ENCODE results near the gene PIP4P1.

Gene PIP4P1

DNA sequence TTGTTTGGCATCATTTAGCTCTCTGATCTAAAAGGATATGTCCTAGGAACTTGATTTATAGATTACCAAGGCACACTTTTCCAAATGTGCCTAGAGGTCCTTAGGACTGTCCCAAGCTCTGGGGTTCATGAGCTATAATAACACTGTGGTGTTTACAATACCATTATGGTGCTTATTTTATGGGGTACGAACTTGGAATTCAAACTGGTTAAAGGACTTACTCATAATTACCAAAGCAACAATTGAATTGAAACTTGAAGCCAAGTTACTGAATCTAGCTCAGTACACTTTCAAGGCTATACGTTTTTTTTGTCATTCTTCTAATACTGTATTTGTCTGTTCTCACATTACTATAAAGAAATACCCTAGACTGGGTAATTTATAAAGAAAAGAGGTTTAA is 38.3 kb downstream of the PIP4P1 start:
- Histone ChIP-seq H3K4me1 (ENCODE audit: control insufficient read depth in 1 of 2, insufficient read depth in 2 of 2, low read length in 2 of 2) (peaks cover 23 to 36% of the 10 kb centered on the region in 2 donors), H3K36me3 (ENCODE audit: control insufficient read depth in 1 of 2, insufficient read depth in 2 of 2, low read length in 2 of 2) (no peaks in the 10 kb centered on the region), H3K9ac (ENCODE audit: low read depth in 1 of 2, low read length in 2 of 2) (no peak overlapping the region), H3K27me3 (ENCODE audit: control insufficient read depth in 1 of 2, insufficient read depth in 2 of 2, low read length in 2 of 2) (peaks cover 0 to 3% of the 10 kb centered on the region in 2 donors), H3K27ac (ENCODE audit: low read depth, low read length) (no peak overlapping the region), H3K4me3 (ENCODE audit: low read depth in 1 of 2, low read length in 2 of 2) (no peak overlapping the region), H3K9me3 (ENCODE audit: control insufficient read depth in 1 of 2, low read length in 2 of 2) (no peaks in the 10 kb centered on the region)

DNA sequence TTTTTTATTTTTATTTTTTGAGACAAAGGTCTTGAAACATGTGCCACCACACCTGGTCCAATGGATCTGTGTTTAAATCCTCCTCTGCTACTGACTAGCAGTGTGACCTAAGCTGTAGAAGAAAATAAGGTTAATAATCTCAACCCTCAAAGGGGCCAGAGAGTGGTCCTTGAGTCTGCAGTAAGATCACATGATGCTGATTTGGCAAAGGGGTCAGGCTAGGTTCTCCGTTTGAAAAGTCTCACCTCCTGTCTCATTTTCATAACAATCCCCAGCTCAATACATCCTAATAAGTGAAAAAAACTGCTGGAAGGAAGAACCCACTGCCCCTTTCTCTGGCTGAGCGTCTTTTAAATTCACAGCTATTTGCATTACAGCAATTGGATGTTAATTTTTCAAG is 40.0 kb downstream of the PIP4P1 start:
- H3K9me3 ChIP-seq (ENCODE audit: control insufficient read depth in 1 of 2, low read length in 2 of 2) = no peaks in the 10 kb centered on the region
- H3K4me3 ChIP-seq (ENCODE audit: low read depth in 1 of 2, low read length in 2 of 2) = no peak overlapping the region
- H3K9ac ChIP-seq (ENCODE audit: low read depth in 1 of 2, low read length in 2 of 2) = no peak overlapping the region
- H3K36me3 ChIP-seq (ENCODE audit: control insufficient read depth in 1 of 2, insufficient read depth in 2 of 2, low read length in 2 of 2) = no peaks in the 10 kb centered on the region
- no peak overlapping the region for H3K27ac ChIP-seq (ENCODE audit: low read depth, low read length)
- H3K27me3 ChIP-seq (ENCODE audit: control insufficient read depth in 1 of 2, insufficient read depth in 2 of 2, low read length in 2 of 2) = peaks cover 0 to 3% of the 10 kb centered on the region in 2 donors
- peaks cover 29 to 40% of the 10 kb centered on the region in 2 donors for H3K4me1 ChIP-seq (ENCODE audit: control insufficient read depth in 1 of 2, insufficient read depth in 2 of 2, low read length in 2 of 2)

DNA sequence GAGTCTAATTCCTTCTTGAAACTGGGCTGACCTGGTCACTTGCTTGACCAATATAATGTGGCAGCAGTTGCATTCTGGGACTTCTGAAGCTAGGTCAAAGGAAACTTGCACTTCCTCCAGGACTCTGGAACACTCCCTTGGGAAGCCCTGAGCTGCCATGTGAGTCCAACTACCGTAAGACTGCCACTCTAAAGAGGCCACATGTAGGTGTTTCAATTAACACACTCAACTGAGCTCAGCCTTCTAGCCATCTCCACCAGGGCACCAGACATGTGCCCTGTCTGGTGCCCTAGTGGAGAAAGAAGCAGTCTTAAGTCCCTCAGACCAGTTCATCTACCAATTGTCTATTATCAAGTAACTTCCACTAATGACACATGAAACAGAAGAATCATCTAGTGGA is 41.8 kb downstream of the PIP4P1 start:
- Histone ChIP-seq H3K27me3 (ENCODE audit: control insufficient read depth in 1 of 2, insufficient read depth in 2 of 2, low read length in 2 of 2) (peaks cover 0 to 3% of the 10 kb centered on the region in 2 donors), H3K27ac (ENCODE audit: low read depth, low read length) (peak overlapping the region; percentile 39), H3K4me1 (ENCODE audit: control insufficient read depth in 1 of 2, insufficient read depth in 2 of 2, low read length in 2 of 2) (peaks cover 41 to 45% of the 10 kb centered on the region in 2 donors), H3K9ac (ENCODE audit: low read depth in 1 of 2, low read length in 2 of 2) (no peak overlapping the region), H3K36me3 (ENCODE audit: control insufficient read depth in 1 of 2, insufficient read depth in 2 of 2, low read length in 2 of 2) (no peaks in the 10 kb centered on the region), H3K9me3 (ENCODE audit: control insufficient read depth in 1 of 2, low read length in 2 of 2) (no peaks in the 10 kb centered on the region), H3K4me3 (ENCODE audit: low read depth in 1 of 2, low read length in 2 of 2) (no peak overlapping the region)

DNA sequence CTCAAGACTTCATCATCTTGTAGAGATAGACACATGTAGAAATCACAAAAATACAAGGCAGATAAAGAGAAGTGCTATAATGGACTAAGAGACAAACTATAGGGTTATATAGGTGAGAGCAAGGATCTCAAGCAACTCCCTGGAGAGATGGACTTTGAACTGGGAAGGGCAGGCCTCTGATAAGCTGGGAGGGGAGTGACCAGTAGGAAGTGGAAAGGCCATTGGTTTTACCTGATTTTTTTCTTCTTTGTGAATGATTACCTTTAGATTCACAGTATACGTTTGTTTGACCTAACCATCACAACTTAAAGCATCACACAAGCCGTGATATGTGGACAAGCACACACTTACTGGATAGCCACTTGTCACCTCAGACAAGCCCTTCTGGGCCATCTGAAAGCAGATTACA is 42.7 kb downstream of the PIP4P1 start:
- H3K4me3 ChIP-seq (ENCODE audit: low read depth in 1 of 2, low read length in 2 of 2) = peak overlapping the region; percentile 30 to 46
- H3K27ac ChIP-seq (ENCODE audit: low read depth, low read length) = peak overlapping the region; percentile 40
- H3K9ac ChIP-seq (ENCODE audit: low read depth in 1 of 2, low read length in 2 of 2) = no peak overlapping the region

DNA sequence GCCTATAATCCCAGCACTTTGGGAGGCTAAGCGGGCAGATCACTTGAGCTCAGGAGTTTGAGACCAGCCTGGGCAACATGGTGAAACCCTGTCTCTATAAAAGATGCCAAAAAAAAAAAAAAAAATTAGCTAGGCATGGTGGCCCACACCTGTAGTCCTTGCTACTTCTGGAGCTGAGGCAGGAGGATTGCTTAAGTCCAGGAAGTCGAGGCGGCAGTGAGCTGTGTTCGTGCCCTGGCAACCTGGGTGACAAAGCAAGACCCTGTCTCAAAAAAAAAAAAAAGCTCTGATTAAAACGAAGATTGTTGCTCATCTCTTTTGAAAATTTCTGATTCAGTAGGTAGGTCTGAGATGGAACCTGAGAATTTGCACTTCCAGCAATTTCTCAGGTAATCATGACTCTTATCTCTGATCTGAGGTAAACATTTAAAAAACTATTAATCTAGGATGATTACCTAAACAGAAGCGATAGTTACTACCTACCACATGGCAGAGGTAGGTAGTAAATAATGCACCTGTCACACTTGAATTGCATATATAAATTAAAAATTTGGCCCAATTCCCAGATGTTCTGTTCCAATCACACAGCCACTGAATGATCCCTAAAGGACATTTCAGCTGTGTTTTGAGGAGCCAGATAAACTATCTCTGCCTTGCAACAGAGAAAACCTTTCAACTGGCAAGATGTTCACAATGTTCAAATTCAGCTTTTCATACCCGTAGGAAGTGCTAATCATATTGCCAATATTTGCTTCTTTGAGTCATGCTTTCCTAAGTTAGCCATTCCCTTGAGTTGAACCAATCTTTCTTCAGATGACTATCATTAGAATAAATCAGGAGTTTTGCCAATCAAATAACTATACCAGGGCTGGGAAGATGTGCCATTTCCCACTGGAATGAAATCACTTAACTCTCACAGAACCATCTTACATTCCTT is 43.7 kb downstream of the PIP4P1 start:
- peak overlapping the region; percentile 40 for H3K27ac ChIP-seq (ENCODE audit: low read depth, low read length)
- no peaks in the 10 kb centered on the region for H3K27me3 ChIP-seq (ENCODE audit: control insufficient read depth in 1 of 2, insufficient read depth in 2 of 2, low read length in 2 of 2)
- H3K9ac ChIP-seq (ENCODE audit: low read depth in 1 of 2, low read length in 2 of 2) = no peak overlapping the region
- H3K4me1 ChIP-seq (ENCODE audit: control insufficient read depth in 1 of 2, insufficient read depth in 2 of 2, low read length in 2 of 2) = peaks cover 50 to 54% of the 10 kb centered on the region in 2 donors
- no peaks in the 10 kb centered on the region for H3K9me3 ChIP-seq (ENCODE audit: control insufficient read depth in 1 of 2, low read length in 2 of 2)
- H3K4me3 ChIP-seq (ENCODE audit: low read depth in 1 of 2, low read length in 2 of 2) = no peak overlapping the region
- H3K36me3 ChIP-seq (ENCODE audit: control insufficient read depth in 1 of 2, insufficient read depth in 2 of 2, low read length in 2 of 2) = no peaks in the 10 kb centered on the region

More for the DNA sequence above, 42.7 kb downstream of the PIP4P1 start:
- H3K9me3 ChIP-seq (ENCODE audit: control insufficient read depth in 1 of 2, low read length in 2 of 2) = no peaks in the 10 kb centered on the region
- H3K36me3 ChIP-seq (ENCODE audit: control insufficient read depth in 1 of 2, insufficient read depth in 2 of 2, low read length in 2 of 2) = no peaks in the 10 kb centered on the region
- H3K27me3 ChIP-seq (ENCODE audit: control insufficient read depth in 1 of 2, insufficient read depth in 2 of 2, low read length in 2 of 2) = peaks cover 0 to 3% of the 10 kb centered on the region in 2 donors
- H3K4me1 ChIP-seq (ENCODE audit: control insufficient read depth in 1 of 2, insufficient read depth in 2 of 2, low read length in 2 of 2) = peaks cover 50 to 54% of the 10 kb centered on the region in 2 donors

DNA sequence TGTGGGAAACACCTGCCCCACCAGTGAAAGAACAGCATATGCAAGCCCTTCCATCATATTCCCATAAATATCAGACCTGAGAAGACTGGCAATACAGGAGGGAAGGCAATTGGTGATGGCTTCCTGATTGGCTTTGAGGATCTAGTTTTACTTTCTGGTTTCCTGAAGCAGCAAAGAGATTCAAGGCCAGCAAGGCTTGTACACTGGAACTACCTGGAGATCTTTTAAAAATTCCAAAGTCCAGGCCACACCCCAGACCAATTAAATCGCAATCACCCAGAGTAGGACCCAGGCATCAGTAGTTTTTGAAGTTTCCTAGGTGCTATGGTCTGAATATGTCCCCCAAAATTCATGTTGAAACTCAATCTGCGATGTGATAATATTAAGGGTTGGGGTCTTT is 45.0 kb downstream of the PIP4P1 start:
- H3K4me3 ChIP-seq (ENCODE audit: low read depth in 1 of 2, low read length in 2 of 2) = peak overlapping the region in 1 of 2 donors; percentile 10
- peaks cover 52 to 62% of the 10 kb centered on the region in 2 donors for H3K4me1 ChIP-seq (ENCODE audit: control insufficient read depth in 1 of 2, insufficient read depth in 2 of 2, low read length in 2 of 2)
- peak overlapping the region; percentile 71 for H3K27ac ChIP-seq (ENCODE audit: low read depth, low read length)
- H3K9ac ChIP-seq (ENCODE audit: low read depth in 1 of 2, low read length in 2 of 2) = peak overlapping the region in 1 of 2 donors; percentile 26
- H3K9me3 ChIP-seq (ENCODE audit: control insufficient read depth in 1 of 2, low read length in 2 of 2) = no peaks in the 10 kb centered on the region
- no peaks in the 10 kb centered on the region for H3K27me3 ChIP-seq (ENCODE audit: control insufficient read depth in 1 of 2, insufficient read depth in 2 of 2, low read length in 2 of 2)
- no peaks in the 10 kb centered on the region for H3K36me3 ChIP-seq (ENCODE audit: control insufficient read depth in 1 of 2, insufficient read depth in 2 of 2, low read length in 2 of 2)

DNA sequence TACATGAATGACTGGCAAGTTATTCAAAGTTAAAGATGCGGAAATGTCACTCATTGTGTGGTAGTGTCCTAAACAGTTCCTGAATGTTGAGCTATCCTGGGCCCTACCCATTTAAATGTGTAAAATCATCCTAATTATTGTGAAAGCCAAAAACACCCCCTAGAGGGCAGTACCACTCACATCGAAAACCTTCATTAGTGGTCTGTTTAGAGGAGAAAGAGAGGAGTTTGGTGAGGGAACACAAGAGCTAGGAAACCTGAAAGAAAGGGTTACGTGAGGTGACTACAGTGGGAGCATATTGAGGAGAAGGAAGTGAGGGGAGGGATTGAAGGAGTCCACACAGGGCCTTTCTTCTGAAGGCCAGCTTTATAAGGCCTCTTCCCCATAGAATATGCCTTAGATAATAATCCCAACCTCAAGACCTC is 45.4 kb downstream of the PIP4P1 start:
- Histone ChIP-seq H3K36me3 (ENCODE audit: control insufficient read depth in 1 of 2, insufficient read depth in 2 of 2, low read length in 2 of 2) (no peaks in the 10 kb centered on the region), H3K27ac (ENCODE audit: low read depth, low read length) (peak overlapping the region; percentile 71), H3K27me3 (ENCODE audit: control insufficient read depth in 1 of 2, insufficient read depth in 2 of 2, low read length in 2 of 2) (no peaks in the 10 kb centered on the region), H3K4me1 (ENCODE audit: control insufficient read depth in 1 of 2, insufficient read depth in 2 of 2, low read length in 2 of 2) (peaks cover 55 to 63% of the 10 kb centered on the region in 2 donors), H3K9me3 (ENCODE audit: control insufficient read depth in 1 of 2, low read length in 2 of 2) (no peaks in the 10 kb centered on the region), H3K9ac (ENCODE audit: low read depth in 1 of 2, low read length in 2 of 2) (peak overlapping the region in 1 of 2 donors; percentile 26), H3K4me3 (ENCODE audit: low read depth in 1 of 2, low read length in 2 of 2) (peak overlapping the region in 1 of 2 donors; percentile 10)

DNA sequence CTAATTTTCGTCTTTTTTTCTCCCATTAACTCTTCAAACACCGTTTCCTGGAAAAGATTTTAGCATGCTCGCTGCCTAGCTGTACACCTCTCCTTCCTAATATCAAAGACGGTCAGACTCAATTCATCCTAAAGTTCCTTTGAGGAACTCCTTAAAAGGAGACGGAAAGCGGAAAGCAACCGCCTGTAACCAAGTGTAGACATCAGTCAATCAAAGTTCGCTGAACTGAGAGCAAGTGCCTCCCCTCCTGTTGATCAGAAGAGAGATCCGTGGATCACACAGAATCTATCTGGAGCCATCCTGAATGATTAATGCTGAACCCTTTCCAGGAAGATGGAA is 47.5 kb downstream of the PIP4P1 start:
- peak overlapping the region; percentile 96 for H3K27ac ChIP-seq (ENCODE audit: low read depth, low read length)
- no peaks in the 10 kb centered on the region for H3K36me3 ChIP-seq (ENCODE audit: control insufficient read depth in 1 of 2, insufficient read depth in 2 of 2, low read length in 2 of 2)
- H3K27me3 ChIP-seq (ENCODE audit: control insufficient read depth in 1 of 2, insufficient read depth in 2 of 2, low read length in 2 of 2) = no peaks in the 10 kb centered on the region
- H3K9me3 ChIP-seq (ENCODE audit: control insufficient read depth in 1 of 2, low read length in 2 of 2) = no peaks in the 10 kb centered on the region
- H3K9ac ChIP-seq (ENCODE audit: low read depth in 1 of 2, low read length in 2 of 2) = peak overlapping the region; percentile 97 to 99
- peak overlapping the region; percentile 95 to 98 for H3K4me3 ChIP-seq (ENCODE audit: low read depth in 1 of 2, low read length in 2 of 2)
- H3K4me1 ChIP-seq (ENCODE audit: control insufficient read depth in 1 of 2, insufficient read depth in 2 of 2, low read length in 2 of 2) = peaks cover 51 to 52% of the 10 kb centered on the region in 2 donors

DNA sequence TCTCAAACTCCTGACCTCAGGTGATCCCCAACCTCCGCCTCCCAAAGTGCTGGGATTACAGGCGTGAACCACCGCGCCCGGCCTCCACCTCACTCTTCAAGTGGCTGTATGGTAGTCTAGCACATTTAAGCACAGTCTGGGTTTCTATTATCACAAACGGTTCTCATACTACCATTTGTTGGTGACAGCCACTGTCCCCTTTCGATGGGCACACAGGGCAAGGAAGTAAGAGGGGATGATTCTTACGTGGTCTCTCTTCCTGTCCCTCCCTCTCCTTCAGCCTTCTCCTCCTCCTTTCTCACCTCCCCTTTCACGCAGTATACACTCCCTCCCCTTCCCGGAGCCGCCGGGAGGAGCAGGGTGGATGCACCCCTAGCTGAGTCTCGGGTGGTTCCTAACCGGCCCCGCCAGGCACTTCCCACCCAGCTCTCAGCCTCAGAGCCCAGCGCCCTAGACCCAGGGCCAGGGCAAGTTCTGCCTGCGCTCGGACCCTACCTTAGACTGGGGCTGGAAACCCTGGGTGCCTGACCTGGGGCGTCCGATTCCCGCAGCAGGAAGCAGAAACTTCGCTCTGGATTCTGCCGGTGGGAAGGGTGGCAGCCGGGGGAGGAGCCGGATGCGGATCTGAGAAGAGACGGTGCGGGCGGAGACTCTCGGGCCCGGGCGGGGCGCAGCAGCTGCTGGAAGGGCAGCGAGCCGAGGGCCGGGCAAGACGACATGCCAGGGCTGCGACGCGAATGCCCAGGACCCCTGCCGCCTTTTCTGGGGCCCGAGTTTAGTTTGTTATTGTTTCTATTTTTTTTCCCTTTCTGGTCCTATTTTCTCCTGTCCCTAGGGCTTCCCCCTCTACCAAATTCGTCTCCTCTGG is 48.1 kb downstream of the PIP4P1 start, which contains the start of gene TEP1:
TSS of gene TEP1 (minus strand) at position 626 of the 868 bp plus-strand sequence. CDS start 5,062 bp downstream, outside the sequence.
- Histone ChIP-seq H3K36me3 (ENCODE audit: control insufficient read depth in 1 of 2, insufficient read depth in 2 of 2, low read length in 2 of 2) (peaks cover 3 to 5% of the 10 kb centered on the region in 2 donors), H3K27ac (ENCODE audit: low read depth, low read length) (peak within 1 kb of the TSS; percentile 96), H3K4me1 (ENCODE audit: control insufficient read depth in 1 of 2, insufficient read depth in 2 of 2, low read length in 2 of 2) (peaks cover 45 to 48% of the 10 kb centered on the region in 2 donors), H3K27me3 (ENCODE audit: control insufficient read depth in 1 of 2, insufficient read depth in 2 of 2, low read length in 2 of 2) (no peaks in the 10 kb centered on the region), H3K4me3 (ENCODE audit: low read depth in 1 of 2, low read length in 2 of 2) (peak within 1 kb of the TSS; percentile 95 to 98), H3K9ac (ENCODE audit: low read depth in 1 of 2, low read length in 2 of 2) (peak within 1 kb of the TSS; percentile 97 to 99), H3K9me3 (ENCODE audit: control insufficient read depth in 1 of 2, low read length in 2 of 2) (no peaks in the 10 kb centered on the region)
